ENCODE measurements around the gene DNAJB13.

DNA sequence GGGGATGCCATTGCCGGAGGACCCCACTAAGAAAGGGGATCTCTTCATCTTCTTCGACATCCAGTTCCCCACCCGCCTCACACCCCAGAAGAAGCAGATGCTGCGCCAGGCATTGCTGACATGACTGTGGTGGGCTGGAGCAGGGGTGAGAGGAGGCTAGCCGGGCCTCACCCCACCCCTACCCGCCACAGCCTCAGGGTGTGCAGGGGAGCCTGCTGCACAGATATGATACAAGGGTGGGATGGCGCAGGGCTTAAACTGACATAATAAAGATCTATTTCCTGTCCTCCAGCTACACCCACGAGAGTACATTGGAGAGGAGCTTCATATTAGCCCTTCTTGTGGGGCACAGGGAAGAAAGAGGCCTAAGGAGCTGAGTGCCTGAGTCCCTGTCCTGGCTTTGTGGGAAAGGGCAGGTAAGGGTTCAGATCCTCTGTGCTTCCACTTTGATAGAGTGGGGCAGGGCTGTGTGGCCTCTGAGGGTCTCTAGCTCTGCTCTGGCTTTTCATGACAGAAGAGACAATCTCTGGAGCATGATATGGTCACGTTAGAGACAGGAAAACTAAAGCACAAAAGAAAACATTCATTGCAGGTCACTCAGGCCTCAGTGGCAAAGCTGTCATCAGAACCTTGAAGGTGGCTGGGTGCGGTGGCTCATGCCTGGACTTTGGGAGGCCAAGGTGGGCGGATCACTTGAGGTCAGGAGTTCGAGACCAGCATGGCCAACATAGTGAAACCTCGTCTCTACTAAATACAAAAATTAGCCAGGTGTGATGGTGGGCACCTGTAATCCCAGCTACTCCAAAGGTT is 19.4 kb downstream of the DNAJB13 start:
- TF ChIP-seq CTCF (IDR thresholded peaks at IDR 0.05; ENCODE audit: low read depth, low read length, poor library complexity, severe bottlenecking) (no peak), EZH2phosphoT487 (IDR thresholded peaks at IDR 0.05; ENCODE audit: borderline replicate concordance, low read length) (no peak)

All from DOHH2 (cell line).